HPDE6-E6E7 (cell line): ENCODE data around the gene SUSD6.

ENCODE experiments used
- DNase-seq: peaks from one replicate; pipeline ENCODE4 v3.0.0; 2011; ENCODE audit warnings: missing footprints; ENCODE audit errors: extremely low spot score

Gene SUSD6

GRCh38 chr14:69611172-69612013 is at the start of gene SUSD6:
Gene SUSD6, plus strand, starts transcription at chr14:69611596. Its CDS starts 46,997 bp downstream, at chr14:69658593.
- DNase-seq = peak; percentile 84

GRCh38 chr14:69561893-69562292 is 49.5 kb upstream of the SUSD6 start:
- no peak for DNase-seq

GRCh38 chr14:69567563-69567962 is 43.8 kb upstream of the SUSD6 start:
- DNase-seq = no peak

GRCh38 chr14:69569859-69570258 is 41.5 kb upstream of the SUSD6 start:
- no peak for DNase-seq

- DNase-seq = no peak
These were observed 40.5 kb upstream of the SUSD6 start for GRCh38 chr14:69570836-69571330.

GRCh38 chr14:69571449-69572029 is 39.9 kb upstream of the SUSD6 start:
- DNase-seq = no peak

- DNase-seq = no peak
These were observed 39.2 kb upstream of the SUSD6 start for GRCh38 chr14:69572030-69572840.

- no peak for DNase-seq
These were observed 38.6 kb upstream of the SUSD6 start for GRCh38 chr14:69572841-69573135.

- DNase-seq = no peak
These were observed 38.1 kb upstream of the SUSD6 start for GRCh38 chr14:69573205-69573830.

GRCh38 chr14:69573831-69574262 is 37.5 kb upstream of the SUSD6 start:
- DNase-seq = no peak

GRCh38 chr14:69574263-69574953 is 37.0 kb upstream of the SUSD6 start, which contains the start of gene CCDC177:
Gene CCDC177, minus strand, starts transcription at chr14:69574871. Its CDS starts 1,249 bp downstream, at chr14:69573622.
- DNase-seq = peak; percentile 72

- no peak for DNase-seq
These were observed 36.5 kb upstream of the SUSD6 start for GRCh38 chr14:69574954-69575295.

- no peak for DNase-seq
These were observed 31.9 kb upstream of the SUSD6 start for GRCh38 chr14:69579476-69579875.

- peak; percentile 56 for DNase-seq
These were observed 31.3 kb upstream of the SUSD6 start for GRCh38 chr14:69580009-69580577.

GRCh38 chr14:69581316-69581935 is 30.0 kb upstream of the SUSD6 start:
- no peak for DNase-seq

- no peak for DNase-seq
These were observed 29.2 kb upstream of the SUSD6 start for GRCh38 chr14:69582212-69582611.

GRCh38 chr14:69582829-69583228 is 28.6 kb upstream of the SUSD6 start:
- no peak for DNase-seq

- DNase-seq = no peak
These were observed 27.0 kb upstream of the SUSD6 start for GRCh38 chr14:69584389-69584788.

GRCh38 chr14:69586404-69586803 is 25.0 kb upstream of the SUSD6 start:
- no peak for DNase-seq

- no peak for DNase-seq
These were observed 24.0 kb upstream of the SUSD6 start for GRCh38 chr14:69587389-69587788.

- DNase-seq = no peak
These were observed 20.1 kb upstream of the SUSD6 start for GRCh38 chr14:69591317-69591716.
